Stimulated activated naive CD8-positive, alpha-beta T cell treated with anti-CD3 and anti-CD28 coated beads, Interleukin-15, Interleukin-2, amounts not matched to agents 100 ng/mL and 50 ng/mL, for 24 hours (primary cell): ENCODE measurements around the gene KLHL40.

Source experiments
- H3K27ac Mint-ChIP-seq: one replicate; pipeline ENCODE4 v1.8.0; 2021; ENCODE audit warnings: mild to moderate bottlenecking, mixed read lengths
- H3K27me3 Mint-ChIP-seq: one replicate; pipeline ENCODE4 v1.8.0; 2021; ENCODE audit warnings: mixed read lengths
- H3K36me3 Mint-ChIP-seq: one replicate; pipeline ENCODE4 v1.8.0; 2021; ENCODE audit warnings: low read depth, mixed read lengths
- H3K4me1 Mint-ChIP-seq: one replicate; pipeline ENCODE4 v1.8.0; 2021; ENCODE audit warnings: low read depth, mixed read lengths
- H3K4me3 Mint-ChIP-seq: one replicate; pipeline ENCODE4 v1.8.0; 2021; ENCODE audit warnings: mild to moderate bottlenecking, mixed read lengths
- H3K9me3 Mint-ChIP-seq: one replicate; pipeline ENCODE4 v1.8.0; 2021; ENCODE audit warnings: mixed read lengths

Gene KLHL40

GRCh38 chr3:42725454-42725853 lies 40.1 kb downstream of the KLHL40 start:
- Mint-ChIP-seq H3K27me3 (peaks cover 12% of the 10 kb centered on the region), H3K4me1 (no peaks in the 10 kb centered on the region), H3K9me3 (no peaks in the 10 kb centered on the region), H3K27ac (no peak overlapping the region), H3K36me3 (no peaks in the 10 kb centered on the region), H3K4me3 (no peak overlapping the region)

GRCh38 chr3:42728056-42728455 lies 42.7 kb downstream of the KLHL40 start:
- Mint-ChIP-seq H3K4me3 (no peak overlapping the region), H3K4me1 (no peaks in the 10 kb centered on the region), H3K36me3 (no peaks in the 10 kb centered on the region), H3K27ac (no peak overlapping the region), H3K9me3 (no peaks in the 10 kb centered on the region), H3K27me3 (peaks cover 4% of the 10 kb centered on the region)

- Mint-ChIP-seq H3K4me1 (no peaks in the 10 kb centered on the region), H3K4me3 (no peak overlapping the region), H3K36me3 (no peaks in the 10 kb centered on the region), H3K27ac (no peak overlapping the region), H3K9me3 (no peaks in the 10 kb centered on the region), H3K27me3 (peaks cover 4% of the 10 kb centered on the region)
These were observed 43.5 kb downstream of the KLHL40 start for GRCh38 chr3:42728668-42729364.

GRCh38 chr3:42729404-42730145 lies 44.2 kb downstream of the KLHL40 start:
- no peaks in the 10 kb centered on the region for H3K9me3 Mint-ChIP-seq
- H3K27me3 Mint-ChIP-seq = no peaks in the 10 kb centered on the region
- H3K4me3 Mint-ChIP-seq = no peak overlapping the region
- no peaks in the 10 kb centered on the region for H3K4me1 Mint-ChIP-seq
- no peak overlapping the region for H3K27ac Mint-ChIP-seq
- H3K36me3 Mint-ChIP-seq = no peaks in the 10 kb centered on the region

- Mint-ChIP-seq H3K27ac (no peak overlapping the region), H3K4me1 (no peaks in the 10 kb centered on the region), H3K27me3 (no peaks in the 10 kb centered on the region), H3K9me3 (no peaks in the 10 kb centered on the region), H3K4me3 (no peak overlapping the region), H3K36me3 (no peaks in the 10 kb centered on the region)
These were observed 45.0 kb downstream of the KLHL40 start for GRCh38 chr3:42730294-42730693.

- H3K4me1 Mint-ChIP-seq = no peaks in the 10 kb centered on the region
- H3K4me3 Mint-ChIP-seq = no peak overlapping the region
- no peak overlapping the region for H3K27ac Mint-ChIP-seq
- H3K27me3 Mint-ChIP-seq = no peaks in the 10 kb centered on the region
- H3K36me3 Mint-ChIP-seq = no peaks in the 10 kb centered on the region
- no peaks in the 10 kb centered on the region for H3K9me3 Mint-ChIP-seq
These were observed 45.5 kb downstream of the KLHL40 start for GRCh38 chr3:42730706-42731420.

GRCh38 chr3:42731476-42732195 lies 46.3 kb downstream of the KLHL40 start:
- no peaks in the 10 kb centered on the region for H3K27me3 Mint-ChIP-seq
- H3K4me3 Mint-ChIP-seq = no peak overlapping the region
- no peaks in the 10 kb centered on the region for H3K36me3 Mint-ChIP-seq
- no peak overlapping the region for H3K27ac Mint-ChIP-seq
- no peaks in the 10 kb centered on the region for H3K9me3 Mint-ChIP-seq
- no peaks in the 10 kb centered on the region for H3K4me1 Mint-ChIP-seq

GRCh38 chr3:42732196-42732828 lies 47.0 kb downstream of the KLHL40 start:
- Mint-ChIP-seq H3K4me1 (no peaks in the 10 kb centered on the region), H3K36me3 (no peaks in the 10 kb centered on the region), H3K9me3 (no peaks in the 10 kb centered on the region), H3K27ac (no peak overlapping the region), H3K27me3 (no peaks in the 10 kb centered on the region), H3K4me3 (no peak overlapping the region)

- Mint-ChIP-seq H3K27ac (no peak overlapping the region), H3K4me3 (no peak overlapping the region), H3K4me1 (no peaks in the 10 kb centered on the region), H3K36me3 (no peaks in the 10 kb centered on the region), H3K9me3 (no peaks in the 10 kb centered on the region), H3K27me3 (no peaks in the 10 kb centered on the region)
These were observed 47.6 kb downstream of the KLHL40 start for GRCh38 chr3:42732829-42733459.

GRCh38 chr3:42733501-42734262 lies 48.3 kb downstream of the KLHL40 start:
- H3K27ac Mint-ChIP-seq = no peak overlapping the region
- H3K4me1 Mint-ChIP-seq = peaks cover under 1% of the 10 kb centered on the region
- H3K27me3 Mint-ChIP-seq = no peaks in the 10 kb centered on the region
- no peaks in the 10 kb centered on the region for H3K9me3 Mint-ChIP-seq
- no peaks in the 10 kb centered on the region for H3K36me3 Mint-ChIP-seq
- no peak overlapping the region for H3K4me3 Mint-ChIP-seq

- Mint-ChIP-seq H3K4me3 (no peak overlapping the region), H3K9me3 (no peaks in the 10 kb centered on the region), H3K27ac (no peak overlapping the region), H3K36me3 (no peaks in the 10 kb centered on the region), H3K4me1 (peaks cover 3% of the 10 kb centered on the region), H3K27me3 (no peaks in the 10 kb centered on the region)
These were observed 49.0 kb downstream of the KLHL40 start for GRCh38 chr3:42734263-42734860.

GRCh38 chr3:42735019-42735418 lies 49.7 kb downstream of the KLHL40 start:
- Mint-ChIP-seq H3K4me3 (no peak overlapping the region), H3K36me3 (no peaks in the 10 kb centered on the region), H3K27me3 (no peaks in the 10 kb centered on the region), H3K27ac (no peak overlapping the region), H3K4me1 (peaks cover 3% of the 10 kb centered on the region), H3K9me3 (no peaks in the 10 kb centered on the region)

- no peaks in the 10 kb centered on the region for H3K9me3 Mint-ChIP-seq
- H3K4me1 Mint-ChIP-seq = peaks cover 3% of the 10 kb centered on the region
- no peaks in the 10 kb centered on the region for H3K27me3 Mint-ChIP-seq
- no peak overlapping the region for H3K27ac Mint-ChIP-seq
- no peaks in the 10 kb centered on the region for H3K36me3 Mint-ChIP-seq
- H3K4me3 Mint-ChIP-seq = no peak overlapping the region
These were observed 50.3 kb downstream of the KLHL40 start for GRCh38 chr3:42735615-42736014.
